Keratinocyte (primary cell): ENCODE data around the gene CLCNKB. TPM values are rescaled to one million over a fixed set of nuclear protein-coding genes. Genes with fewer than 3 reads are reported as not detected.
"Not testable (repeated sequence)": the region's sequence is repeated elsewhere in the genome, so short reads cannot be mapped to it uniquely, and the experiment has no call there.

Experiments used
- DNase-seq: peaks from one replicate; pipeline ENCODE4 v3.0.0-alpha.2; 2011; ENCODE audit warnings: low read depth, missing footprints, low spot score
- FAIRE-seq: peaks from 2 replicates; lab custom pipeline; 2011; peaks lifted over from hg19 to GRCh38; lab: Jason Lieb, UNC
- H2AFZ ChIP-seq: 2 replicates; pipeline ENCODE4 v1.6.0; 2012; ENCODE audit warnings: low read length, control low read depth, inconsistent platforms; ENCODE audit not compliant: control insufficient read depth
- H3K27ac ChIP-seq: 2 replicates; pipeline ENCODE4 v1.5.1; 2011; ENCODE audit warnings: low read length; ENCODE audit not compliant: control insufficient read depth, insufficient read depth
- H3K27me3 ChIP-seq: 3 replicates; pipeline ENCODE4 v1.6.0; 2011; ENCODE audit warnings: low read length; ENCODE audit not compliant: control insufficient read depth, insufficient read depth; ENCODE audit errors: extremely low read depth
- H3K36me3 ChIP-seq, 2 experiments: 2 replicates in 1 of 2; 3 replicates in 1 of 2; pipeline ENCODE4 v1.5.1; 2011; ENCODE audit warnings: low read length in 2 of 2, mild to moderate bottlenecking in 1 of 2; ENCODE audit not compliant: control insufficient read depth in 2 of 2, insufficient read depth in 2 of 2; ENCODE audit errors: extremely low read depth in 1 of 2
- H3K4me1 ChIP-seq: 3 replicates; pipeline ENCODE4 v1.5.1; 2011; ENCODE audit warnings: low read length; ENCODE audit not compliant: control insufficient read depth, insufficient read depth; ENCODE audit errors: extremely low read depth
- H3K4me2 ChIP-seq: 3 replicates; pipeline ENCODE4 v1.6.0; 2011; ENCODE audit warnings: low read depth, low read length; ENCODE audit not compliant: control insufficient read depth, insufficient read depth; ENCODE audit errors: extremely low read depth
- H3K4me3 ChIP-seq, 3 experiments: fragments of 200-600 bp in 1 of 3; sonication (generic) in 1 of 3; 2 replicates in 2 of 3; 3 replicates in 1 of 3; pipeline ENCODE4 v1.5.1; 2011 to 2016; ENCODE audit warnings: low read length in 3 of 3, mild to moderate bottlenecking in 3 of 3, control low read depth in 2 of 3, inconsistent platforms in 1 of 3, low read depth in 1 of 3, mixed read lengths in 1 of 3, mixed run types in 1 of 3, moderate library complexity in 1 of 3; ENCODE audit not compliant: control insufficient read depth in 2 of 3, insufficient read depth in 2 of 3; ENCODE audit errors: extremely low read depth in 1 of 3
- H3K79me2 ChIP-seq: 2 replicates; pipeline ENCODE4 v1.6.0; 2012; ENCODE audit warnings: low read length; ENCODE audit not compliant: control insufficient read depth, insufficient read depth
- H3K9ac ChIP-seq: 3 replicates; pipeline ENCODE4 v1.6.0; 2011; ENCODE audit warnings: low read length; ENCODE audit not compliant: control insufficient read depth, insufficient read depth; ENCODE audit errors: extremely low read depth
- H3K9me1 ChIP-seq: 3 replicates; pipeline ENCODE4 v1.6.0; 2011; ENCODE audit warnings: low read length; ENCODE audit not compliant: control insufficient read depth, insufficient read depth; ENCODE audit errors: extremely low read depth
- H3K9me3 ChIP-seq: 2 replicates; pipeline ENCODE4 v1.5.1; 2012; ENCODE audit warnings: low read depth, low read length; ENCODE audit not compliant: control insufficient read depth
- H4K20me1 ChIP-seq: 3 replicates; pipeline ENCODE4 v1.6.0; 2011; ENCODE audit warnings: low read length; ENCODE audit not compliant: control insufficient read depth, insufficient read depth; ENCODE audit errors: extremely low read depth
- CTCF ChIP-seq, 3 experiments: IDR thresholded peaks in 1 of 3; conservative IDR thresholded peaks in 1 of 3; optimal IDR thresholded peaks in 1 of 3; 2 replicates in 2 of 3; 3 replicates in 1 of 3; pipeline versions ENCODE3 to v1.5.1; 2011; ENCODE audit warnings: low read length in 3 of 3, mild to moderate bottlenecking in 3 of 3, moderate library complexity in 2 of 3, control low read depth in 1 of 3, inconsistent platforms in 1 of 3; ENCODE audit not compliant: insufficient read depth in 2 of 3; ENCODE audit errors: extremely low read depth in 1 of 3
- EZH2 ChIP-seq: IDR thresholded peaks from one replicate; pipeline ENCODE4 v1.6.1; 2012; ENCODE audit warnings: inconsistent platforms, mild to moderate bottlenecking, low read length, moderate library complexity
- dilution Hi-C: fragments of 300-500 bp; cut with MboI; formaldehyde crosslinking; loops from one replicate; pipeline ENCODE4 v1.7.0; 2020; ENCODE audit warnings: low sequenced_read_pairs; ENCODE audit not compliant: extremely low pct_ligation_motif_present
- polyA plus RNA-seq, 5 experiments: library from polyadenylated mRNA; depleted of rRNA in 3 of 5; stranded (reverse) in 3 of 5; stranded (forward) in 1 of 5; unstranded in 1 of 5; fragments of >200 nt; gene quantifications; 1 replicate in 1 of 5; 2 replicates in 3 of 5; 3 replicates in 1 of 5; pipeline versions ENCODE4 v1.2.1 to v1.2.3, GENCODE V29; 2011 to 2012; ENCODE audit warnings: missing spikeins in 2 of 5, low read depth in 1 of 5, low replicate concordance in 1 of 5

CLCNKB gene
- polyA plus RNA-seq, 1 donor (not counting 4 experiments of a cell fraction or from before 2014, with no cell fraction given) = not detected

GRCh38 chr1:16023050-16023653, 20.4 kb upstream of the CLCNKB start:
- no peak for TF ChIP-seq CTCF (optimal IDR thresholded peaks at IDR 0.05 in 1 of 3, IDR thresholded peaks at IDR 0.05 in 1 of 3, conservative IDR thresholded peaks at IDR 0.05 in 1 of 3; ENCODE audit: extremely low read depth in 1 of 3, insufficient read depth in 2 of 3, low read length in 3 of 3)
- TF ChIP-seq EZH2 = no peak
- H3K9ac ChIP-seq = no peak overlapping the region
- no peak overlapping the region for H2AFZ ChIP-seq
- H3K9me1 ChIP-seq = no peaks in the 10 kb centered on the region
- H3K79me2 ChIP-seq = no peaks in the 10 kb centered on the region
- no peak for FAIRE-seq
- no peaks in the 10 kb centered on the region for H3K9me3 ChIP-seq
- DNase-seq = no peak
- peaks cover 4% of the 10 kb centered on the region for H4K20me1 ChIP-seq
- H3K27ac ChIP-seq = no peak overlapping the region
- peaks cover 6% of the 10 kb centered on the region for H3K27me3 ChIP-seq
- dilution Hi-C loops = no loop called here
- no peaks in the 10 kb centered on the region for H3K36me3 ChIP-seq
- no peak overlapping the region for H3K4me2 ChIP-seq
- no peaks in the 10 kb centered on the region for H3K4me1 ChIP-seq
- H3K4me3 ChIP-seq = no peak overlapping the region

- H4K20me1 ChIP-seq, H3K4me2 ChIP-seq, dilution Hi-C loops, H3K79me2 ChIP-seq, H3K9ac ChIP-seq, H3K4me3 ChIP-seq, DNase-seq, H3K9me3 ChIP-seq, H2AFZ ChIP-seq, H3K9me1 ChIP-seq, H3K27ac ChIP-seq, H3K4me1 ChIP-seq, H3K36me3 ChIP-seq, FAIRE-seq: not testable (repeated sequence)
- H3K27me3 ChIP-seq = peaks cover 12% of the 10 kb centered on the region
Measured at GRCh38 chr1:16026302-16026701, 17.3 kb upstream of the CLCNKB start.
